Stimulated activated CD4-positive, alpha-beta T cell treated with anti-CD3 and anti-CD28 coated beads, Interleukin-4, amount 100 ng/mL, for 24 hours (primary cell): ENCODE results near the gene PLCE1.
"Not testable (repeated sequence)": the region's sequence is repeated elsewhere in the genome, so short reads cannot be mapped to it uniquely, and the experiment has no call there.

ENCODE experiments used
- DNase-seq: peaks from one replicate; pipeline ENCODE4 v3.0.0-alpha.2; 2020

Gene PLCE1

GRCh38 chr10:93993782-93994437 is at the start of gene PLCE1:
TSS of gene PLCE1 (plus strand) at chr10:93993931. CDS start at chr10:94031047, 37,116 bp downstream.
- no peak for DNase-seq

DNA sequence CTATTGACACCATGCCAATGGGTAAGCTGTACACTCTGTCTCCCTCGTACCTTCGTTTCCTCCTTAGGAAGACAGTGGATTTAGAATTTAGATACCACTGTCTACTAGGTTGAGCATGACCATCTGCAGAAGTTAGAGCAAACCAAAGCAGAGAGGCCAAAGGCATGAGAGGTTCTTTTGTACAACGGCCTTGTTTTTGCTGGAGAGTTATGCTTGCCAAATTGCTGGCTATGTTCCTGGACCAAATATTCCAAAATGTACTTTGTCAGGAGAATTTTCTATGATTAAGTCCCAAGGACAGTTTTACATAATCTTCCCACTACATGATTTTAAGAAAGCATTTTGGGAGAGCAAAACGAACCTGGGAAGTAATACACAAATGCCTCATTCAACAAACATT is 47.9 kb upstream of the PLCE1 start:
- no peak for DNase-seq

DNA sequence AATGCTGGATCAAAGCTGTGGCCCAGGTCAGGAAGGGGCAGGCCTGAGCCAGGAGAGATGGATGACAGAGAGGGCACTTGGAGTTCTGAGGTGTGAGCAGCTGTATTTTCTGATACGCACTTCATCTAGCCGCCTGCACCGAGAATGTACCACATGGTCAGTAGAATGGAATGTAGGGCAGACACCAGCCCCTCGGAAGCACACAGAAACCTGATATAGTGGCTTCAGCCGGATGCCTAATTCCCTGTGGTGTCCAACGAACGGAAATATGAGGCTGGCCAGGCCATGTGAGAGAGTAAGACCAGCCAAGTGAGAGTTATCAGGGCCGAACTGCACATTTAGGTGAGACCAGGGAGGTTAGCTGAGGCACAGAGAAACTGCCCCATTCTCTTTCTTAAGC is 46.7 kb upstream of the PLCE1 start:
- no peak for DNase-seq

DNA sequence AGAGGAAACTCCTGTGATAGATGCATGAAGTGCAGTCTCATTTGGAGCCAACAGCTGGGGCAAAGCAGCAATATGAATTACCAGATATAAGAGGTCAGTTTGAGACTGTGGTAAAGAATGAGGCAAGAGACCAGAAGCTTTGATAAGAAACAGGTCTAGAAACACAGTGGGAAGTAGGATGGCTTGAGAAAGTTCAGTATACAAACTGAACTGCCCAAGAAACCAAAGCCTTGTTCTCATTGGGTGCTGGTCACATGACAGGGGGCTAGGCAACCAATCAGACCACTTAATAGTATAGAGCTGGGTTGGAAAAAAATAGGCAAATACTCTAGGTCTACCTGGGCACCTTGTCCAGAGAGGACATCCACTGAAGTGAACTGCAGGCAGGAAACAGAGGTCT is 46.2 kb upstream of the PLCE1 start:
- no peak for DNase-seq

GRCh38 chr10:93951905-93952304 is 41.8 kb upstream of the PLCE1 start:
- DNase-seq: no peak

DNA sequence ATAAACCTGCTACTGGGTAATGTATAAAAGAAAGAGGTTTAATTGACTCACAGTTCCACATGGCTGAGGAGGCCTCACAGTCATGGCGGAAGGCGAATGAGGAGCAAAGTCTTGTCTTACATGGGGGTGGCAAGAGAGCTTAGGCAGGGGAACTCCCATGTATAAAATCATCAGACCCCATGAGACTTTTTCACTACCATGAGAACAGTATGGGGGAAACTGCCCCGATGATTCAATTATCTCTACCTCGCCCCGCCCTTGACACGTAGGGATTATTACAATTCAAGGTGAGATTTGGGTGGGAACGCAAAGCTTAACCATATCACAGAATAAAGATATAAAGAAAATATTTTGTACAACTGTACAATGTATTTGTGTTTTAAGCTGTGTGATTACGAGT is 39.4 kb upstream of the PLCE1 start:
- no peak for DNase-seq

DNA sequence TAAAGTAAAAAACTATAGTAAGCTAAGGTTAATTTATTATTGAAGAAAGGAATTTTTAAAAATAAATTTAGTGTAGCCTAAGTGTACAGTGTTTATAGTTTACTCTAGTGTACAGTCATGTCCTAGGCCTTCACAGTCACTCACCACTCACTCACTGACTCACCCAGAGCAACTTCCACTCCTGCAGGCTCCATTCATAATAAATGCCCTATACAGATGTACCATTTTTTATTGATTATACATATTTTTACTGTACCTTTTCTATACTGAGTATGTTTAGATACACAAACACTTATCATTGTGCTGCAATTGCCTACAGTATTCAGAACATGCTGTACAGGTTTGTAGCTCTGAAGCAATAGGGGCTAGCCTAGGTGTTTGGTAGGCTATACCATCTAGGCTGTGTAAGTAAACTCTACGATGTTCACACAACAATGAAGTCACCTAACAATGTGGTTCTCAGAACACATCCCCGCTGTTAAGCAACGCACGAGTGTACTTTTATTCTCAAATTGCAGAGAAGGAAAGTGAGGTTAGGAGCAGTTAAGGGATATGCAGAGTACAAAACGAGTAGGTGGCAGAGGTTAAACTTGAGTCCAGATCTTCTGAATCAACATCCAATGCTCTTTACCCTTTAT is 38.9 kb upstream of the PLCE1 start:
- no peak for DNase-seq

- no peak for DNase-seq
These were observed 34.9 kb upstream of the PLCE1 start for GRCh38 chr10:93958834-93959233.

GRCh38 chr10:93960988-93961387 is 32.7 kb upstream of the PLCE1 start:
- not testable (repeated sequence) for DNase-seq

DNA sequence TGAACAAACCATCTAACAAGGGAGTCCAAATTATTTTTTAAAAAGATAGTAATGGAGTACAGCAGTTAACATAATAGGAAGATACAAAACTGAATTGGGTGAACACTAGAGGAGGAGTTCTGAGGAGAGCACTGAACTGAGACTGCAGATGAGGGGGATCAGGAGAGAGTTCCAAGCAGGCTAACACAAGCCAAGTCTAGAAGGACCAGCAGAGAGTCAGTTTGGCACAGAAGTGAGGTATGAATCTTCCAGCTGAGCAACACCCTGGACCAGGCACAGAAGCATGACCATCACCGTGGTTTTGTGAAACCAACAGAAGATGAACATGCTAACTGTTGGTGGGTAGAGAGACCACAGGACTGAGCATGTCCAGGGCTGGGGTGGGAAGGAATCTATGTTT is 30.8 kb upstream of the PLCE1 start:
- no peak for DNase-seq

GRCh38 chr10:93963434-93963833 is 30.3 kb upstream of the PLCE1 start:
- DNase-seq: no peak

DNA sequence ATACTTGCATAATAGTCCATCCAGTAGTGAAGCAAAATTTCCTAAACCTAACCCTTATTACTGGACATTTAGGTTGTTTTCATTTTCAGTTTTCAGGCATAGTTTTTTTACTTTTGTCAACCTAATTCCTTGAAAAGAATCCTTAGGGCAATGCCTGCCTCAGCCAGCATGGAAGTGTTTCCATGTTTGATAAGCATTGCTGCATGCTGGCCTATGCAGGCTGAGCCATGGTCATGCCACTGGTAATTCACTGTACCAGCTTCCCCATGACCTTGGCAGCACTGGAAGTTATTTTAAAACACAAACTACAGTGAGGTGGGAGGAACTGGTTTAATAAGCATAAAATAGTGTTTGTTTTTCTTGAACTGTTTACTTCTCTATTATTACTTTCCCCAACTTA is 27.8 kb upstream of the PLCE1 start:
- DNase-seq: no peak

DNA sequence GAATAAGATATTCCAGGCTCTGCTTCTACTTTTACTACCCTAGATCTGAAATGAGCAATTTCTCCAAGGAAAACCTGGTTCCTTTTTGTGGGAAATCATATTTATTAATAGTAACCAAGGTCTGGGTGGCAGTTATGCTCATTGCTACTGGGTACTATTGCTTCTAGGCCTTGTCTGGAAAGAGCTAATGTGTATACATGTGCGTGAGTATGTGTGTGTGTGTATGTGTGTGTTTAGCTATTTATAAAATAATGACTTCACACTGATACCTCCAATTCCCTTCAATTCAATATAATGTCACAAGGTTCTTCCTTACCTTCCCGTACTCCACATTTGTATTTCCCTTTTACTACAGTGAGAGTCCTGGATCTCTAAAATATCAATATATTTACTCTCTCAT is 26.0 kb upstream of the PLCE1 start:
- no peak for DNase-seq

DNA sequence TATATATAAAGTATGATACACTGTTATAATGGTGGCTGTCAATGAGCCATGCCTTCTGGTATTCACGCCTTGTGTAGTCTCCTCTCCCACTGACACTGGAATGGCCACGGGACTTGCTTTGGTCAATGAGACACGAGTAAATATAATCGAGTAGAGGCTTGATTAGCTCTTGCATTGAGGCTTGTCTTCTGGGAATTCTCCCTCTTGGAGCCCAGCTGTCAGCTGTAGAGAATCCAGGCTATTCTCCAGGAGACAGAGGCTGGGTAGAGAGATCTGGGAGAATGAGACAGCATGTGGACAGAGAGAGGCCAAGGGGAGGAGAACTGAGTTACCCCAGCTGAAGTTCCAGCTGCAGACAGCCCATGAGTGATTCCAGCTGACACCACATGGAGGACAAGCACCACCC is 25.2 kb upstream of the PLCE1 start:
- DNase-seq: no peak

GRCh38 chr10:93970433-93971010 is 23.2 kb upstream of the PLCE1 start:
- not testable (repeated sequence) for DNase-seq

- no peak for DNase-seq
These were observed 19.8 kb upstream of the PLCE1 start for GRCh38 chr10:93973748-93974445.

DNA sequence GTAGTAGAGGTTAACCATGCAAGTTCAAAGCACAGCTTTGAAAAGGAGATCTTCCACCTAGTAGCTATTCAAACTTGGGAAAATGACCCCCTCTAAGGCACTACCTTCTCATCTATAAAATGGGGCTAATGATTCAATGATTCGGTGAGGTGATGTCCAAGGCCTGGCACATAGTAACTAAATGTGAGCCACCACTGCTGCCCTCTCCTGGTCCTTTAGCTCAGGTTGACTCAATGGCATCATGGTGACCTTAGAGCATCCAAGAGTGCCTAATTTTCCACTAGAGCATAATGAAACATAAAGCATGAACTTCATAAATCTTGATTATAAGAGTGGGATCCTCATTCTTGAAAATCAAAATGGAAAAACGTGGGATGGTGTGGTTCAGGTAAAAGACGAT is 16.3 kb upstream of the PLCE1 start:
- no peak for DNase-seq

DNA sequence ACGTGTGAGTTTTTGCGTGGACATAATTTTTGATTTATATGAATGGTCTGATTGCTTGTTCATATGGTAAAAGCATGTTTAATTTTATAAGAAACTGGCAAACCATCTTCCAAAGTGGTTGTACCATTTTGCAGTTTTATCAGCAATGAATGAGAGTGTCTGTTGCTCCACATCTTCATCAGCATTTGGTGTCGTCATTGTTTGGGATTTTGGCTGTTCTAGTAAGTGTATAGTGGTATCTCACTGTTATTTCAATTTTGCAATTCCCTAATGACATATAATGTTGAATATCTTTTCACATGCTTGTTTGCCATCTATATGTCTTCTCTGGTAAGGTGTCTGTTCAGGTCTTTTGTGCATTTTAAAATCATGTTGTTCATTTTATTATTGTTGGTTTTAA is 13.2 kb upstream of the PLCE1 start:
- DNase-seq: no peak

DNA sequence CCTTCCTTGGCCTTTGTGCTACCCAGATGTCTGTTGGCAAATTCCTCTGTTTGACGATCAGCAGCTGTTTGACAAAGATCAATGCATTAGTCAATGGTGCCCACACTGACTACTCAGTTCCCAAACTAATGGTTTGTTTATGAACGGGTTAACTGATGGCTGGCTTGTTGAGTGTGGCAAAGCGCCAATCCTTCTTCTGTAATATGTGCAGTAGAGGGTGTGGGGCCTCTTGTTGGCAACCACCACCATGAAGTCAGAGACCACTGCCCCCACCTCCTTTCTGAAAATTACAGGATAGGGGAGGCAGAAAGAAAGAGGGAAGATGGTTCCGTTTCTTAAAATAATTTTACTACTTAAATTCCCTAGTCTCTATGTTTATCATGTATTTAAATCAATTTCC is 2.6 kb upstream of the PLCE1 start:
- no peak for DNase-seq

DNA sequence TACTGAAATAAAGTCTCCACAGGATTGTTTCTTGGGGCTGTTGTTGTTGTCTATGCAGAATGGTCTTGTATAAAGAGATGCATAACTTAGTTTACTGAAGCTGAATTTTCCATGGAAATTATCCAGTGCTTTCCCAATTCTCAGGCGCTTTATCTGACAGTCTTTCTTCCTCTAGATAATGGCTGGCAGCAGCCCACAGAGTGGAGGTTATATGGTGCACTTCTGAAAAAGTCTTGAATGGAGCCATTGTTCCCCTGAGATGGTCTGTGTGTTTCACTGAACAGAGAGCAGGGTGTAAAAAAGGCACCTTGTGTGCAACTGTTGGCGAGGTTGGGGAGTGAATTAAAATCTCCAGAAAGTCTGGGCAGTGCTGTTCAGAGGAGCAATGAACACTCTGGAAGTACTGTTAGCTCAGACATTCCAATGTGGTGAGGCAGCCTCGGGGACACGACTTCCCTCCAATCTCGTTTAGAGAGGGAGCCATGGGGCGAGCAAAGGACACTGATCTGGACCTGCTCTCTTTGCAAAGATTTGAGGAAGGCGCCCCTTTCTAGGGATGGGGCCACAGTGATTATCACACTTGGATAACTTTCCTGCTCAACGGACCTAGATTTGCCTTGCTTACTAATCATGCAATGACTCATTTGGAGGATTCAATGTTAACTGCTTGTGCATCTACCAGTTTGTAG is 2.0 kb upstream of the PLCE1 start:
- no peak for DNase-seq

- DNase-seq: no peak
These were observed 1.2 kb upstream of the PLCE1 start for GRCh38 chr10:93992400-93993030.

GRCh38 chr10:93993414-93993781 is 333 bp upstream of the PLCE1 start:
- DNase-seq: no peak

DNA sequence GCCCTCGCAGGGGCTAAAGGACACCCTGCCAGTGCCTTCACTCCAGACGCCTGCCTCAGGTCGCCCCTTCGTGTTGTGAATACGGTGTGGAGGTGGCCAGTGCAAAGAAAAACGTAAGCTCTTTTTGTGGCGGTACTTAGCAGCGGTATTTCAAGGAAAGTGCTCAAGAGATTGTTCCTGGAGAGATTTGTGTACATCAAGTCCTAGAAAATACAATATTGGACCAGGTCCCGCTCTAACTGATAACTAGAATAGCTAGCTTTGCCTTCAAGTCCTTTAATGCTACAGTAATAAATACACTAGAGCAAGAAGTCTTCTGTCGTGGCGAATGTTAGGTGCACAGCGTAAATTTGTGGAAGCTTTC is 689 bp downstream of the PLCE1 start:
- DNase-seq: no peak
